Tibial artery (tissue), 4 donors: ENCODE data around the gene HUNK.
A peak's percentile ranks its signal among the peaks of the same experiment; 100 is the strongest.

Source experiments
- DNase-seq, 2 donors: peaks; one replicate each; pipeline ENCODE4 v3.0.0-alpha.2; 2019
- H3K27ac ChIP-seq, 2 donors: fragments of 200-600 bp; sonication (generic) in 1 of 2; 1 replicate in 1 of 2; 2 replicates in 1 of 2; pipeline ENCODE4 v1.5.1; 2018 to 2019; ENCODE audit warnings: mild to moderate bottlenecking in 1 of 2
- H3K27me3 ChIP-seq, 2 donors: fragments of 200-600 bp; sonication (generic) in 1 of 2; one replicate each; pipeline versions ENCODE4 v1.5.1 to v1.6.0; 2016 to 2019
- H3K36me3 ChIP-seq, 3 donors: fragments of 200-600 bp; sonication (generic) in 2 of 3; one replicate each; pipeline ENCODE4 v1.5.1; 2016 to 2019; ENCODE audit warnings: mild to moderate bottlenecking in 2 of 3
- H3K4me1 ChIP-seq, 4 donors: fragments of 200-600 bp; sonication (generic) in 2 of 4; 1 replicate in 3 of 4; 2 replicates in 1 of 4; pipeline ENCODE4 v1.5.1; 2016 to 2019
- H3K4me3 ChIP-seq, 2 donors: fragments of 200-600 bp; sonication (generic) in 1 of 2; 1 replicate in 1 of 2; 2 replicates in 1 of 2; pipeline ENCODE4 v1.5.1; 2018 to 2019; ENCODE audit warnings: mild to moderate bottlenecking in 2 of 2
- H3K9me3 ChIP-seq, 3 donors: fragments of 200-600 bp; sonication (generic) in 1 of 3; one replicate each; pipeline ENCODE4 v1.5.1; 2016 to 2019
- intact Hi-C: fragments of 100-400 bp; cut with DNase I; formaldehyde crosslinking; loops from one replicate; pipeline ENCODE4 v1.15.0; 2023; ENCODE audit warnings: low total_unique reads
- TF ChIP-seq, protein P1 (sequence below), 2 experiments: fragments of 200-600 bp in 1 of 2; fragments of 450-650 bp in 1 of 2; IDR thresholded peaks; one replicate each; pipeline ENCODE4 v1.5.1; 2017 to 2019; ENCODE audit warnings: antibody characterized with exemption in 2 of 2, mild to moderate bottlenecking in 1 of 2, moderate library complexity in 1 of 2

The HUNK gene

DNA sequence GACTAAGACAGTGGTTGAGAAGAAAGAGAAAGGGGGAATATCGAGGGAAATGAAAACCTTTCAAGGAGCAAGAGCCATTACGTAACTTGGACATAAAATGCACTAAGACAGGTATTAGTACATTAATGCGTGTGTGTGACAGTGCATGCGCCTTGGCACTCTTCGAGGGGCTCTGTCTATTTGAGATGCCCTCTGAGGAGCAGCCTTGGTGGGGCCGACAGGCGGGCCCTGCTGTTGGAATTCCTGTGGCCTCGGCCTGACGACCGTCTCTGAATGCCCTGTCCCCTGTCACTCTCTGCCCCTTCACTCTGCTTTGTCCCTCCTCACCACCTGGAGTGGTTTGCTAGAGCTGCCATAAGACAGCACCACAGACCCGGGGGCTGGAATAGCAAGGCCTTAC, 12.3 kb downstream of the HUNK start:
- Histone ChIP-seq H3K9me3 (no peaks in the 10 kb centered on the region), H3K4me3 (no peak overlapping the region), H3K4me1 (no peaks in the 10 kb centered on the region), H3K27me3 (peaks cover 0 to 8% of the 10 kb centered on the region in 2 donors), H3K27ac (no peak overlapping the region), H3K36me3 (no peaks in the 10 kb centered on the region)
- TF ChIP-seq, protein P1, sequence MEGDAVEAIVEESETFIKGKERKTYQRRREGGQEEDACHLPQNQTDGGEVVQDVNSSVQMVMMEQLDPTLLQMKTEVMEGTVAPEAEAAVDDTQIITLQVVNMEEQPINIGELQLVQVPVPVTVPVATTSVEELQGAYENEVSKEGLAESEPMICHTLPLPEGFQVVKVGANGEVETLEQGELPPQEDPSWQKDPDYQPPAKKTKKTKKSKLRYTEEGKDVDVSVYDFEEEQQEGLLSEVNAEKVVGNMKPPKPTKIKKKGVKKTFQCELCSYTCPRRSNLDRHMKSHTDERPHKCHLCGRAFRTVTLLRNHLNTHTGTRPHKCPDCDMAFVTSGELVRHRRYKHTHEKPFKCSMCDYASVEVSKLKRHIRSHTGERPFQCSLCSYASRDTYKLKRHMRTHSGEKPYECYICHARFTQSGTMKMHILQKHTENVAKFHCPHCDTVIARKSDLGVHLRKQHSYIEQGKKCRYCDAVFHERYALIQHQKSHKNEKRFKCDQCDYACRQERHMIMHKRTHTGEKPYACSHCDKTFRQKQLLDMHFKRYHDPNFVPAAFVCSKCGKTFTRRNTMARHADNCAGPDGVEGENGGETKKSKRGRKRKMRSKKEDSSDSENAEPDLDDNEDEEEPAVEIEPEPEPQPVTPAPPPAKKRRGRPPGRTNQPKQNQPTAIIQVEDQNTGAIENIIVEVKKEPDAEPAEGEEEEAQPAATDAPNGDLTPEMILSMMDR (IDR thresholded peaks at IDR 0.05), result no peak
- intact Hi-C loops, result no loop called here
- peak in 1 of 2 donors; percentile 42 for DNase-seq

DNA sequence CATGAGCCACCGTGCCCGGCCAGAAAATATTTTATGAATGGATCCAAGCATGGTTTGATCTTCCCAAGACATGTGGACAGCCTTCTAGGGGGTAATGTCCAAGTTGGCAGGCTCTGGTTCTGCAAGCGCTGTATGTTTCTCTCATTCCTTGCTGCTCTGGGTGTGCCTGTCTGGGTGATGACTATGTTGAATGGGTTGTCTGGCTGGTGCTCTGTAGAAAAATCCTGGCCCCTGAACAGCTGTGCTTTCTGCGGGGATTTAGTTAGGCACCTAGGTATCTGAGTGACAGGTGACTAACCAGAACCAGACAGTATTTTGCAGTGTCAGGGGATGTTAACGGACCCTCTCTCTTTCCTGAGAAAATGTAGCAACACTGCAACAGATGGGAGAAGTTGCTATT, 14.1 kb downstream of the HUNK start:
- Histone ChIP-seq H3K4me1 (no peaks in the 10 kb centered on the region), H3K27me3 (peaks cover 0 to 4% of the 10 kb centered on the region in 2 donors), H3K36me3 (no peaks in the 10 kb centered on the region), H3K4me3 (no peak overlapping the region), H3K27ac (no peak overlapping the region), H3K9me3 (no peaks in the 10 kb centered on the region)
- DNase-seq, result no peak
- TF ChIP-seq, protein P1 (IDR thresholded peaks at IDR 0.05), result no peak
- intact Hi-C loops, result no loop called here

DNA sequence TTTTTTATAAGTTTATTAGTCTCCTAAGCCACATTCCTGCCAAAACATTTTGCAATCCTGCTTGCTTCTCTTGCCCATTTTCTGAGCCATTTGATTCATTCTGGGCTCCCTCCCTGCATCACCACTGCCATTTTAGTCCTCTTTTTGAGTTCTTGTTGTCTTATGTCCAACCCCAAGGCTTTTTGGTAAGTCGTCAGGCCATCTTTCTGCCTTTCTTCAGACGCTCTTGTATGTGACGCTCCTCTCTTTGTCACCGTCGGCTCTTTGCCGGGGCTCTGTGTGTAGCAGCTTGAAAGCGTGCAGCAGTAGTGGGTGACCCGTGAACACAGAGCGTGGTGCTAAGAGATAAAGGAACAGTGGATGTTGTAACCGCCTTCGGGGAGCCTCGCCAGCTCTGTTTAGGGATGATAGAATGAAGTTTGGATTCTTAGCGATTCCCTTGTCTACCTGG, 14.6 kb downstream of the HUNK start:
- intact Hi-C loops, result no loop called here
- Histone ChIP-seq H3K36me3 (no peaks in the 10 kb centered on the region), H3K27ac (no peak overlapping the region), H3K4me3 (no peak overlapping the region), H3K9me3 (no peaks in the 10 kb centered on the region), H3K4me1 (no peaks in the 10 kb centered on the region), H3K27me3 (peaks cover 0 to 4% of the 10 kb centered on the region in 2 donors)
- TF ChIP-seq, protein P1 (IDR thresholded peaks at IDR 0.05), result no peak
- DNase-seq, result peak; percentile 52 to 54

DNA sequence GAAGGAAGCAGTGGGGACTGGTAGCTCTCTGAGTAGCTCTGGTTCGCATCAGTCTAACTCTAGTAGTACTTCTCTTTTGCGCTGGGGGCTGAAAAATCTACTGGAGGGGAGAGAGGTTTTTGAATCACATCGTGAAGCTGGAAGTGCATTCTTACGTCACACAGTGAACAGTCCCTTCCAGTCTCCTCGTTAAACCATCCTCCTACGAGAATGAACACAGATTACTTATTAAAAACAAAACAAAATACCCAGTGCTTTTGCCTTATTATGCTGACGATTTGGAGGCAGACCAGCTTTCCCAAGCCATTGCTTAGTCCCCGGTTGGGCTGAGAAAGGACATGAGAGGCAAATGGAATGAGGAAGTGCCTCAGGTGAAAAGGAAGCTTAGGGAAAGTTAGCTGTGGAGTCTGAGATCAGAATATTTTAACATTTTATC, 16.1 kb downstream of the HUNK start:
- intact Hi-C loops, result no loop called here
- H3K36me3 ChIP-seq, result no peaks in the 10 kb centered on the region
- no peak overlapping the region for H3K4me3 ChIP-seq
- H3K27ac ChIP-seq, result no peak overlapping the region
- no peaks in the 10 kb centered on the region for H3K9me3 ChIP-seq
- TF ChIP-seq, protein P1 (IDR thresholded peaks at IDR 0.05), result no peak
- peaks cover 0 to 6% of the 10 kb centered on the region in 2 donors for H3K27me3 ChIP-seq
- no peak for DNase-seq
- H3K4me1 ChIP-seq, result no peaks in the 10 kb centered on the region

DNA sequence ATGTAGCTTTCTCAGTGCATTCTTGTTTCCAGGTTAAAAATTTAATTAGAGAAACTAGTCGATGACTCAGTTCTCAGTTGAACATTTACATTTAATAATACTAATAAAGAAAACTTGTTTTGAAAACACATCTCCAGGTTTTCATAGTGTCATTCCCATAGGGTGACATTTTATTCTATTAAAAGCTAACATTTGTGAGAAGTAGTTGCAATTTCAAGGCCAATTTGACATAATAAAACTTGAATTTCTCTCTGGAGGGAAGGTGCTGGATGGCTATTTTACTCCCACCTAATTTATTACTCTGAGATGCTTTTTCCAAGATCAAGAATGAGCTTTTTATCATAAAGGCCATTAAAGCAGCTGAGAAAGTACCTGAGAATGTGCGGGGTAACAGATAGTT, 16.6 kb downstream of the HUNK start:
- TF ChIP-seq, protein P1 (IDR thresholded peaks at IDR 0.05), result no peak
- Histone ChIP-seq H3K36me3 (no peaks in the 10 kb centered on the region), H3K27ac (no peak overlapping the region), H3K27me3 (peaks cover 0 to 6% of the 10 kb centered on the region in 2 donors), H3K9me3 (no peaks in the 10 kb centered on the region), H3K4me1 (no peaks in the 10 kb centered on the region), H3K4me3 (no peak overlapping the region)
- DNase-seq, result no peak
- intact Hi-C loops, result no loop called here

DNA sequence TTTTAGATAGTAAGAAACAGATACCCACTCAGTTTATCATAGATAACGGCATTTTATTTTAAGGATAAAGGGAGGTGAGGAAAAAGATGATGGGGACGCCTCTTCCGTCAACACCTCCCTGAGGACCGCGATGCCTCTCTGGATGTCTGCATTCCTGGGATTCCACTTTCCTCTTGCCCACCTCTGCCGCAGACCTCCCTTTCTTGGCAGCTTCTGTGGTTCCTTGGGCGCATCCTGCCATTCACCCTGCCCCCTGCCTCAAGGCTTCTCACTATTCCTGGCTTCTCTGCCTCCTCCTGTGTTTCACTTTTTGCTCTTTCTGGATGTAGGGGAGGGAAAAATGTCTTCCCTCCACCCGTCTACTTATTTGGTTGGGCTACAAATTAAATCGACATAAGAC, 19.9 kb downstream of the HUNK start:
- Histone ChIP-seq H3K27ac (no peak overlapping the region), H3K27me3 (peaks cover 0 to 6% of the 10 kb centered on the region in 2 donors), H3K9me3 (no peaks in the 10 kb centered on the region), H3K36me3 (no peaks in the 10 kb centered on the region), H3K4me3 (no peak overlapping the region), H3K4me1 (no peaks in the 10 kb centered on the region)
- intact Hi-C loops, result no loop called here
- DNase-seq, result no peak
- TF ChIP-seq, protein P1 (IDR thresholded peaks at IDR 0.05), result no peak
